NCI-H187 (cell line): ENCODE data around the gene PPP2R2C.

Source experiments
- DNase-seq, 2 experiments: peaks; one replicate each; lab custom pipeline; 2025; lab: John Stamatoyannopoulos, UW

Gene PPP2R2C

DNA sequence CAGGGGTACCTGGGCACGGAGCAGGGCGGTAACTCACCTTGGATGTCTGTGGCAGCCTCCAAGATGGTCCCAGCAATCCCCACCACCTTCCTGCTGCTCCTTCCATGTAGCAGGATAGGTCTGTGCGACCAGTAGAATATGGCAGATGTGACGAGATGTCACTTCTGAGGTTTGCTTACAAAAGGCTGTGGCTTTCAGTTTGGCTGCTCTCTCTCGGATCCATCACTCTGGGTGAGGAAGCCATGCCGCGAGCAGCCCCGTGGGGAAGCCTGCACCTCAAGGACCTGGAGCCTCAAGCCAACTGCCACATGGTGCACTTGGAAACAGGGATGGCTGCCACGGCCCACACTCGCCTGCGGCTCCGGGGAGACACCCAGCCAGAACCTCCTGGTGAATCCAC is 165.2 kb downstream of the PPP2R2C start:
- DNase-seq, result no peak

DNA sequence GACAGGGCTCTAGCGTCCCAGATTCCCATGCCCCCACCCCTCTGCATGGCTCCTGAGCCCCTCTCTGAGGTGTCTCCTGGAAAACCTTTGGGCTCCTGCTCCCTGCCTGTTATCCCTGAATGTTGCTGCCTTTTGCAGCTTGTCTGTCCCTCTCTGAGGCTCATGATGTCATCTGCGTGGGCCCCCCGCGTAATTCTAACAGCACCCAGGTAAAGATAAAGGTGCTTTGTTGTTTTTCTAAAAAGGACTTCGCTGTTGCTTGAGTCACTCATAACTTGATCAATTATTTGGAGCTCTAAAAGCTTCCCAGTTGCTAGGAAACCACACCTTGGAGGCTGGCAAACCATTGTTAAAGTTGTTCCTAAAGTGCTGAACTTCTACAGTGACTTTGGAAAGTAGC is 166.1 kb downstream of the PPP2R2C start:
- no peak for DNase-seq

DNA sequence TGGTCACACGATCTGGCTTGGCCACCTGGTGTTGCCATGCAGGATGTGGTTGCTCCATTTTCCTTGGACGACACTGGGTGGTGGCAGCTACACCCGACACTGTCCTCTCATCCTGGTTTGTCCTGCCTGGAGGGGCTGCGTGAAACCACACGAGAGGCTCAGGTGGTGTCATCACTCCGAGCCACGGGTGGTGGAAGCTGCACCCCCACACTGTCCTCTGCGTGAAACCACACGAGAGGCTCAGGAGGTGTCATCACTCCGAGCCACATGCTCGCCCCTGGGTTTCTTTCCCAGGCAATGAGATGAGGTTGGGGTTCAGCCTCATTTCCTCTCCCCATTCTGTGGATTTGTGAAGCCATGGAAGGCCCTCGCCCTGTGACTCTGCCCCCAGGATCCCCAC is 168.5 kb downstream of the PPP2R2C start:
- DNase-seq, result no peak

DNA sequence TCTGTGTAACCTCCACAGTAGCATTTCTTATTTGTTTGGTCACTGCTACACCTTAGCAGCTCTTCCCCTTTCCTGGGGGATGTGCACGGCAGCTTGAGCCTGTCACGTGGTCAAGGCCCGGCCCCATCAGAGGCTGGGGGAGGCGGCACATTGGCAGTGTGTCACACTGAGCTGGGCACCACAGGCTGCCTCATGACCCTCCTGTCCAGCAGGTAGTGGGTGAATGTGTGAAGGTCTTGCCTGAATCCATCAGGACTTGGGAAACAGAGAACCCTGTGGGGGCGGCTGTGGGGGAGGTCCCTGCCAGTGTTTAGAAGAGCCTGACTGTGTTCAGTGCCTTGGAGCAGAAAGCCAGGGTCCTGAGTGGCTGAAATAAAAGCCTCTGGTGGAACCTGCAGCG is 169.5 kb downstream of the PPP2R2C start:
- DNase-seq, result no peak

DNA sequence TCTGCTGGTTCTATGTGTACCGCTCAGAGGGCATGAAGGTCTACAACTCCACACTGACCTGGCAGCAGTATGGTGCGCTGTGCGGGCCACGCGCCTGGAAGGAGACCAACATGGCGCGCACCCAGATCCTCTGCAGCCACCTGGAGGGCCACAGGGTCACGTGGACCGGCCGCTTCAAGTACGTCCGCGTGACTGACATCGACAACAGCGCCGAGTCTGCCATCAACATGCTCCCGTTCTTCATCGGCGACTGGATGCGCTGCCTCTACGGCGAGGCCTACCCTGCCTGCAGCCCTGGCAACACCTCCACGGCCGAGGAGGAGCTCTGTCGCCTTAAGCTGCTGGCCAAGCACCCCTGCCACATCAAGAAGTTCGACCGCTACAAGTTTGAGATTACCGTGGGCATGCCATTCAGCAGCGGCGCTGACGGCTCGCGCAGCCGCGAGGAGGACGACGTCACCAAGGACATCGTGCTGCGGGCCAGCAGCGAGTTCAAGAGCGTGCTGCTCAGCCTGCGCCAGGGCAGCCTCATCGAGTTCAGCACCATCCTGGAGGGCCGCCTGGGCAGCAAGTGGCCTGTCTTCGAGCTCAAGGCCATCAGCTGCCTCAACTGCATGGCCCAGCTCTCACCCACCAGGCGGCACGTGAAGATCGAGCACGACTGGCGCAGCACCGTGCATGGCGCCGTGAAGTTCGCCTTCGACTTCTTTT is 170.5 kb downstream of the PPP2R2C start:
- no peak for DNase-seq

DNA sequence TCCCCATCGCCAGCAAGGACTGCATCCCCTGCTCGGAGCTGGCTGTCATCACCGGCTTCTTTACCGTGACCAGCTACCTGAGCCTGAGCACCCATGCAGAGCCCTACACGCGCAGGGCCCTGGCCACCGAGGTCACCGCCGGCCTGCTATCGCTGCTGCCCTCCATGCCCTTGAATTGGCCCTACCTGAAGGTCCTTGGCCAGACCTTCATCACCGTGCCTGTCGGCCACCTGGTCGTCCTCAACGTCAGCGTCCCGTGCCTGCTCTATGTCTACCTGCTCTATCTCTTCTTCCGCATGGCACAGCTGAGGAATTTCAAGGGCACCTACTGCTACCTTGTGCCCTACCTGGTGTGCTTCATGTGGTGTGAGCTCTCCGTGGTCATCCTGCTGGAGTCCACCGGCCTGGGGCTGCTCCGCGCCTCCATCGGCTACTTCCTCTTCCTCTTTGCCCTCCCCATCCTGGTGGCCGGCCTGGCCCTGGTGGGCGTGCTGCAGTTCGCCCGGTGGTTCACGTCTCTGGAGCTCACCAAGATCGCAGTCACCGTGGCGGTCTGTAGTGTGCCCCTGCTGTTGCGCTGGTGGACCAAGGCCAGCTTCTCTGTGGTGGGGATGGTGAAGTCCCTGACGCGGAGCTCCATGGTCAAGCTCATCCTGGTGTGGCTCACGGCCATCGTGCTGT is 171.2 kb downstream of the PPP2R2C start:
- DNase-seq, result no peak

DNA sequence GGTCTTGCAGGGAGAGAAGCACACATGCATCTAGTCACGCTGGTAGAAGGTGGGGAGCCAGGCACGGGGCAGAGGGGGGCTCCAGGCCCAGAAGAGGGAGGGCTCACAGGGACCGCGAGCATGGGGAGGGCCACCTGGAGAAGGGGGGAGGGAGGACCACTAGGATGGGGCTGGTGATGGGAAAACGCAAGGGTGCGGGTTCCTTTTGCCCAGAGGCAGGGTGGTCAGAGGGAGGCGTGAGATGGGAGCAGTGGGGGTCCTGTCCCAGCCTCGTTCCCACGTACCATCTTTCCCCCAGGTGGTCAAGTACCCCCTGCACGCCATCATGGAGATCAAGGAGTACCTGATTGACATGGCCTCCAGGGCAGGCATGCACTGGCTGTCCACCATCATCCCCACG is 172.1 kb downstream of the PPP2R2C start:
- DNase-seq, result no peak

DNA sequence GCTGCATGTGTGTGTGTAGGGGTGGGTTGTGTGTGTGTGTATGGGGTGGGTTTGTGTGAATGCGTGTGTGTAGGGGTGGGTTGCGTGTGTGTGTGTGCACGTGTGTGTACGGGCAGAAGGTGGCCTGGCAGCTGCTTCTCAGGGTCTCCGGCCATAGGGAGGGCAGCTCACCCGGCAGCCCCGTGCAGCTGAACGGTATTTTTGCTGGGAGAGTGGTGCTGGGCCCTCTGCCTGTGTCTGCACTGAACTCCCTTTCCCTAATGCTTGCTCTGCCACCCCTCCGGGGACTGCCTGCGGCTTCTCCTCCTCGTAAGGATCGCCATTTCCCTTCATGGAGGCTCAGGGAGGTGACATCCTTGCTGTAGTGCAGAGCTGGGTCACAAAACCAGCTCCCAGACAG is 172.5 kb downstream of the PPP2R2C start:
- DNase-seq, result no peak

DNA sequence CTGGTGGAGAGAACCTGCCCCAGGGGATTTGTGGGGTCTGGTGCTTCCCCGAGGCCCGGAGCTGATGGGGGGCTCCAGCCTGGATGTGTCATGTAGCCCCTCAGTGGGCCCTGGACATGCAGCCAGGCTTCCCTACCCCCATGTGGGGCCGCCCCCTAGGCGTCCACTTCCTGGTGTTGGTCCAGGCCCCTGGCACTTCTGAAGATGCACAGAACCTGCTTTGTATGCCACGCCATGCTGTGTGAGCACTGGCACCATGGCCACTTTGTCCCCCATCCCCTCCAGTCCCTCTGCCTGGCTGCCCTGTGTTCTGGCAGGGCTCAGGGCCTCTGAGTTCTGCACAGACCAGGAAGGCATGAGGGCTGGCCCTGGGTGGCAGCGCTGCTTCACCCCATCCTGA is 173.6 kb downstream of the PPP2R2C start:
- no peak for DNase-seq

DNA sequence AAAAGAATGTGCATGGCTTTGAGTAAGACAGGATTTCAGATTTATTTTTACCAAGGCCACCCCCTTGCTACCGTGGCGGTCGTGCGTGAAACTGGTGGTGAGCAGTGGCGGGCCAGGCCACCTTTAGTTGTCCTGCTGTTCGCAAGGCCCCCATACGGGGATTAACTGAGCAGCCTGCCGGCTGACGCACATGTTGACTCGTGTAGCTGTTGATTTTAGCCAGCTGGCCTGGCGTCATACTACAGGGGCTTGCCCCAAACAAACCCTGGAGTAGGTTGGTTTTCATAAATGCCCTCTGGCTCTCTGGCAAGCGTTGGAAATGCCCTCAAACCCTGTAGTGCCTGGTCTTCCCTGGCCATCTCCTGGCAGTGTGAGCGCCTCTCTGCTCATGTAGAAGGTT is 174.4 kb downstream of the PPP2R2C start:
- no peak for DNase-seq

DNA sequence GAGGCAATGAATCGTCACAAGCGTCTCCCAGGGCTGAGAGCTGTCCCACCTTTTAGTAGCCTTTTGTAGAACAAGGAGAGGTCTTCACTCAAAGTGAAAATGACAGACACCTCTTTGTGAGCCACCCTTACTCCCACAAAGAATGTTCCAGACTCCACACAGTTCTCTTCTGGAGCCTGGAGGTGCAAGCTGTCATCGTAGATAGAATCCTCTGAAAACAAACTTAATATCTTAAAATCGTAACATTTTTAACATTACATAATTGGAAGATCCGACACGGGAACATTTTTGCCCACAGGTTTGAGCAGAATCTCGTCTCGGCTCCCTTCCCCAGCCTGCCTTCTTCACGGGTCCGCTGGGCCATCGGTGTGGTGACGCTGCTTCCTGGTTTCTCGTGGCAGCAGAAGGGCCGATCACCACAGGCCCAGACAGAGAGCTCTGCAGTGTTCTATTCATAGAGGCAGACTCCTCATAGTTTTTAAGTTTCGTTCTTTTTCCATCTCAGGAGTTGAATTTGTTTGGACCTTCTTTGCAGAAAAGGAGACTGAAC is 175.1 kb downstream of the PPP2R2C start:
- DNase-seq, result no peak

DNA sequence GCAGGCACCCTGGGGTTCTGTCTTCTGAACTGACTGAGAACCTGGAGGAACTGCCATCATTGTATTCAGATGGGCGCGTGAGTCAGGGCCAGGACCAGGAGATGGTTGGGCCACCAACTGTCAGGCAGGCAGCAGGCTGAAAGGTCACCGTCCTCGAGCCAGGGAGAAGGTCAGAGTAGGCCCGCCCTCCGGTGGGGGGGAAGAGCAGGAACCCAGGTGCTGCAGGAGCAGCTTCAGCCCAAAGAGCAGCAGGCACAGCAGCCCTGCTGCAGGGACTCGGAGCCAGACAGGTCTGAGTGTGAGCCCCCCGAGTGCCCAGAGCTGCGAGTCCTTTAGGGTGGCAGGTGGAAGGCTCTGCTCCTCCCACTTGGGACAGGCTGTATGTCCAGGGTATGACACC is 176.4 kb downstream of the PPP2R2C start:
- no peak for DNase-seq

DNA sequence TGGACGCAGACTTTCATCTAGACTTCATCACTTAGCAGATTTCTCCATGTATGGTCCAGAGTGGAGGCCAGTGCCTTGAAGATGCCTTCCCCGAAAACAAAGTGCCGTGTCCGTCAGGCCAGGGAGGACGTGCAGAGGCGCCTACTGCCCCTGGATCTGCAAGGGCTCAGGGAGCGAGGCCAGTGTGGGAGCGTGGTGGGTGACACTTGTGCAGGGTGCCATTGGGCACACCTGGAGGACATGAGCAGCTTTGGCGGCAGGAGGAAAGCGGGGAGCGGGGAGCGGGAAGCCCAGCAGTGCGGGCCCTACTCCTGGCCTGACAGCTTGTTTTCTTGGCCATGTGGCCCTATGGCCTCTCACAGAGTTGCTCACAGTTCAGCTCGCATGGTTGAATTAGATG is 176.9 kb downstream of the PPP2R2C start:
- no peak for DNase-seq

DNA sequence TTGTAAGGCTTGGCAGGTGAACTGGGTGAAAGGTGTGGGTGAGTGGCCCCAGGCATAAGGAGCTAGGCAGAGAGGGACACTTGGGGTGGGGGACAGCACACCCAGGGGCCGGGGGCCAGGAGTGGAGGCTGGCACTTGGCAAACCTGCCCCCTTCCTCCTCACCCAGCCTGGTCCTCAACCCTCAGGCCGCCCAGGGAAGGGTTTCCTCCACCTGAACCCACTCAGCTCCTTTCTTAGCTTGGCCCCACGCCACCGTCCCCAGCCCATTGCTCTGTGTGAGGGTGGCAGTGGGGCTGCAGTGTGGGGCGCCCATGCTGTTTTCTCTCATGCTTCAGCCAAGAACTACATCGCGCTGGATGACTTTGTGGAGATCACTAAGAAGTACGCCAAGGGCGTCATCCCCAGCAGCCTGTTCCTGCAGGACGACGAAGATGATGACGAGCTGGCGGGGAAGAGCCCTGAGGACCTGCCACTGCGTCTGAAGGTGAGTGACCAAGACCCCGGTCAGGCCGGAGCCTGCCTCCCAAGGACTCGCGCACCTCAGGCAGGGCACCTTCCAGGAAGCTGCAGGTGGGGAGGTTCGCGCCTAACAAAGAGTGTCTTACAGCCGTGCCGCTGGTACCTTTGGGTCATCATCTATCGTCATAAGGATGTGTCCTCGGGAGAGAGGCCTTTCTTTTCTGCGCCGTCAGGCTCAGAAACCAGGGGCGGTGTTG is 177.6 kb downstream of the PPP2R2C start:
- no peak for DNase-seq

DNA sequence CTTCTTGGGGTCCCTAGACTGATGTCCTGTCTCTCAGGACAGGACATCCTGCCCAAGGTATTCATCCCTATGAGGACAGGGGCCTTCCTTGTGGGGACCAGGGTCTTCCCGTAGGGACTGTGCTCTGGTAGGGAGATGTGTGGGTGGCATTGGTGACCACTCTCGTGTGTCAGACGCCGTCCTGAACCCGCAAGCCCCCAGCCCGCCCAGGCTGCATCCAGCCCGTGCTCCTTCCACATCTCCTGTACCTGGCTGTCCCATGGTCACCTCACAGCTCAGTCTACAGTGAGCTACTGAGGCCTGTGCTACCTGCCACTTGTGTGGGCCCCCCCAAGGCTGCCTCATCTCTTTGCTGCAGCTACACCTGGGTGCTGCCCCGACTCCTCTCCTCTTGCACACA is 178.8 kb downstream of the PPP2R2C start:
- no peak for DNase-seq

DNA sequence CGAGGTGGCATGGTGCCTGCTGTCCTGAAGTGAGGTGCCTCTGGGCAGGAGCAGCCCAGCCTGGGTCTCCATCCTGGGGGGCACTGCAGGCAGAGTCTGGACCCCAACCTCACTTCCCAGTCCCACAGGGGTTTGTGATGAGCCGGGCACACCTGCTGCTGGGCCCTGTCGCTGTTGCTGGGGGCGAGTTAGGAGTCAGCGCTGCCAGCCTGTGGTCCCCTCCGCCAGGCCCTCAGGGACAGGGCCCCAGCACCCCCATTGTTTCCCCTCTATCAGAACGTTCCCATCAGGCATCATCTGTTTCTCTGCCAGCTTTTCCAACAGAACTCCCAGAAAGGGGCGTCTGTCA is 179.3 kb downstream of the PPP2R2C start:
- DNase-seq, result no peak

DNA sequence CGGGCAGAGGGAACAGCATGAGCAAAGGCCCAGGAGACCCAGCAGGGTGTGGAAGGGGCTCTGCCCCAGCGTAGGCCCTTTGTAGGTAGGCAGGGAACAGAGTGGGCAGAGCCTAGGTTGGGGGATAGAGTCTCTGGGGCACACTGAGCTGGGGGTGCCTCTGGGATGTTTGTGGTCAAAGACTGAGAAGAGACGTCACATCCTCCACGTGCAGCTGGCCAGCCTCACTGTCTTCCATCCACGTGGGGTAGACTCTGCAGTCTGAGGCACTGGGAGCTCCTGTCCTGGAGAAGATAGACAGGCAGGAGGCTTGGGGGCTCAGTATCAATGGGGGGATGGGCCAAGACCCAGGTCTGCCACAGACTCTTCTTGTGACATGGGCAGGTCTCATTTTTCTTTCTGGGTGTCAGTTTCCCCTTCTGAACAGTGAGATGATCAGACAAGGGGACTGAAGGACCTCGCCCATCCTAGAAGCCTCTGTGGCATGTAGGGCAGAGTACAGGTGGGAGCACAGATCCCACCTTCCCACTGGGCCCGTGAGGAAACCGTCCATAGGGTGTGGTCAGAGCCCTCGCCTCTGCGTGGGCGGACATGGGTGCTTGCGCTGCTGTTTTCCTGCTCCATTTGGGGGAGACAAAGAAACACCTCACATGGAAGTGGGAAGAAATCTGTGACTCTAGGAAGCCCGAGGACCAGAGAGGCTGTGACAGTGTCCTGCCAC is 179.9 kb downstream of the PPP2R2C start:
- DNase-seq, result no peak

DNA sequence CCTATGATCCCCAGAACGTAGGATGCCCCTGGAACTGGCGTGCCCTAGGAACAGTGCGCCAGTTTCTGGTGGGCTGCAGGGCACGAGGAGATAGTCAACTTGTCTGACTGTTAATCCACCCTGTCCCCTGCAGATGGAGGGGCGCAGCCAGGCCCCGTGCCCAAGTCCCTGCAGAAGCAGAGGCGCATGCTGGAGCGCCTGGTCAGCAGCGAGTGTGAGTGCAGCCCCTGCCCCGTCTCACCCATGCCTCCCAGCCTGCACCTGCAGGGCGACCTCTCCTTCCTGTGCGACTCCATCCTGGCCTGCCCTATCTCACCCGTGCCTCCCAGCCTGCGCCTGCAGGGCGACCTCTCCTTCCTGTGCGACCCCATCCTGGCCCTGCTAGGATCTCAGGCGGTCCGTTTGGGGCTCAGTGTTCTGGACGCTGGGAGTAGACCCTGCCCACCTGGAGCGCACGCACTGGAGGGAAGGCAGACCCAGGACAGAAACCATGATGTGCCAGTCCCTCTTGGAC is 180.6 kb downstream of the PPP2R2C start:
- no peak for DNase-seq

DNA sequence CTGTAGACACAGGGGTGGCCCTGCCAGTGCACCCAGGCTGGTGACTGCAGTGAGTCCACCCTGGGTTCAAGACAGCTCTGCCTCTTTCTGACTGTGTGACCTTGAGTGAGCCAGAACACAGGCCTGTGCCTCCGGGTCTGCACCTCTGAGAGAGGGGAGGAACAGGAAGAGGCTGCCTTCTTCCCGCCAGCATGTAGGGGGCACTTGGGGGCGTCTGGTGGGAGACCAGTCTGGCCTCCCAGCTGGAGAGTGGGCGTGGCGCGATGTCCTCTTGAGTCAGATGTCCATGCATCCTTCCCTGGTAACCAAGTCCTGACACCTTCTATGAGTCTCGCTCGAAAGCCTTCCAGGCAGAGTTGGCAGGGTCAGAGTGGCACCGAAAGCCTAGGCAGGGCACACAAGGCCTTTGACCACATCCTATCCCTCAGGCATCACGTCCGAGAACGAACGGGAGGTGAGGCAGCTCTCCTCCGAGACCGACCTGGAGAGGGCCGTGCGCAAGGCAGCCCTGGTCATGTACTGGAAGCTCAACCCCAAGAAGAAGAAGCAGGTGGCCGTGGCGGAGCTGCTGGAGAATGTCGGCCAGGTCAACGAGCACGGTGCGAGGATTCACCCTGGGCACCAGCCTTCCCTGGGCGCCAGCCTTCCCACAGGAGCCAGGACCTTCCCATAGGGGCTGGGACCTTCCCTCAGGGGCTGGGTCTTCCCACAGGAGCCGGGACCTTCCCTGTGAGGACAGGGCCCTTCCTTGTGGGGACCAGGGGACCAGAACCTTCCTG is 181.5 kb downstream of the PPP2R2C start:
- no peak for DNase-seq

DNA sequence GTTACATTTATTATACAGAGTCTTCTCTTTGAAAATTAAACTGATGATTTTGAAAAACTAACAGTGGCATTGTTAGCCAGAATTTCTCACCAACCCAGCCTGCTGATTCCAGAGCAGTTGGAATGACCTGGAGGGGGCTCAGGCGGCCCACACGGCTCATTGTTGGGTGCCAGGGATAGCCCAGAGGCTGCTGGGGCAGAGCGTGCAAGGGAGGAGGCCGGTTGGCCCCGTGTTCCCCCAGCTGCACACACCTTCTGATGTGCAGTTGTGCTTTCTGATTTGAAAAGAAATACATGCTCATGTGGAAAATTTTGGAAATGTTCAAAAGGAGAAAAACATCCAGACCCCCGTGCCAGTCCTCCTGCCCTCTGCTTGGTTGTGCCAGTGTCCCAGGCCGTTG is 182.2 kb downstream of the PPP2R2C start:
- DNase-seq, result no peak

DNA sequence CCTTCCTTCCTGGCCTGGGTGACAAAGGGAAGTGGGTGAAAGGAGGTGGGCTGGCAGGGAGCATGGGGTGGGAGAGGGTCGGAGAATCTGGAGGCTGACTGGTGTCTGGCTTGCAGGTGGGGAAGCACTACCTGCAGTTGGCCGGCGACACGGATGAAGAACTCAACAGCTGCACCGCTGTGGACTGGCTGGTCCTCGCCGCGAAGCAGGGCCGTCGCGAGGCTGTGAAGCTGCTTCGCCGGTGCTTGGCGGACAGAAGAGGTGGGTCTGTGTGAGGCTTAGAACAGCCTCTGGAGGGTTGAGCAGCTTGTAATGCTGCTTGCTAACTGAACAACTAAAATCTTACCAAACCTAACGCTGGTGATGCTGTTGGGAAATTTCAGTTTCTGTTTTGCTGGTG is 183.5 kb downstream of the PPP2R2C start:
- DNase-seq, result no peak
